Peyer's patch (tissue), 4 donors: ENCODE results near the gene MTF2. TPM values are rescaled to one million over a fixed set of nuclear protein-coding genes. Genes with fewer than 3 reads are reported as not detected.
"Not testable (repeated sequence)": the region's sequence is repeated elsewhere in the genome, so short reads cannot be mapped to it uniquely, and the experiment has no call there.

Source experiments
- DNase-seq, 3 donors: peaks; one replicate each; pipeline ENCODE4 v3.0.0-alpha.2; 2017 to 2019
- H3K27ac ChIP-seq, 4 donors: fragments of 200-600 bp; sonication (generic); one replicate each; pipeline ENCODE4 v1.5.1; 2016 to 2019
- H3K27me3 ChIP-seq, 2 donors: fragments of 200-600 bp; sonication (generic); one replicate each; pipeline ENCODE4 v1.5.1; 2019
- H3K36me3 ChIP-seq, 3 donors: fragments of 200-600 bp; sonication (generic); one replicate each; pipeline ENCODE4 v1.5.1; 2016 to 2019
- H3K4me1 ChIP-seq, 4 donors: fragments of 200-600 bp; sonication (generic); one replicate each; pipeline ENCODE4 v1.5.1; 2016 to 2019
- H3K4me3 ChIP-seq, 4 donors: fragments of 200-600 bp; sonication (generic); 1 replicate in 3 of 4; 2 replicates in 1 of 4; pipeline ENCODE4 v1.5.1; 2016 to 2019; ENCODE audit warnings: mild to moderate bottlenecking in 1 of 4
- H3K9me3 ChIP-seq, 4 donors: fragments of 200-600 bp; sonication (generic); one replicate each; pipeline ENCODE4 v1.5.1; 2016 to 2019; ENCODE audit warnings: mild to moderate bottlenecking in 1 of 4
- POLR2A ChIP-seq, 2 donors: fragments of 450-650 bp; IDR thresholded peaks; one replicate each; pipeline ENCODE4 v1.5.1; 2017; ENCODE audit warnings: antibody characterized with exemption in 2 of 2, mild to moderate bottlenecking in 2 of 2, moderate library complexity in 2 of 2
- total RNA-seq, 4 donors: library from RNA; depleted of rRNA; stranded (reverse); fragments of >200 nt; gene quantifications; one replicate each; pipeline ENCODE4 v1.1.0, GENCODE V29; 2016
- TF ChIP-seq, protein P1 (sequence below), 6 experiments: fragments of 450-650 bp in 4 of 6; fragments of 200-600 bp in 2 of 6; sonication (generic) in 1 of 6; IDR thresholded peaks; one replicate each; pipeline ENCODE4 v1.5.1; 2017 to 2019; ENCODE audit warnings: antibody characterized with exemption in 6 of 6, mild to moderate bottlenecking in 3 of 6, moderate library complexity in 1 of 6

The MTF2 gene
- total RNA-seq, 4 donors from 2014 or later: 22.3 to 29.8 (median 26.4) TPM

DNA sequence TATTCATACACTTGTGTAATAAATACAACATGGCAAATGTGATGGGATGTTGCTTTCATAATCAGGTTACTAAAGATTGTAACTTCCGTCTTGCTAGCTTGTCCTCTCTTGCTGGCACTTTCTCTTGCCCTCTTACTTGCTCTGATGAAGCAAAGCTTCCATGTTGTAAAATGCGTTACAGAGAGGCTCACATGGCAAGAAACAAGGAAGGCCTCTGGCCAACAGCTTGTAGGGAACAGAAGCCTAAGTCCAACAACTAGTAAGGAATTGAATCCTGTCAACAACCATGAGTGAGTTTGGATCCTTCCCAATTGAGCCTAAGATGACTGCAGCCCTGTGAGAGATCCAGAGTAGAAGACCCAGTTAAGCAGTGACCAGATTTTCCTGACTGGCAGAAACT, 85.7 kb downstream of the MTF2 start:
- H3K27me3 ChIP-seq: no peaks in the 10 kb centered on the region
- no peaks in the 10 kb centered on the region for H3K9me3 ChIP-seq
- H3K4me3 ChIP-seq: no peak overlapping the region
- H3K27ac ChIP-seq: no peak overlapping the region
- no peaks in the 10 kb centered on the region for H3K4me1 ChIP-seq
- no peaks in the 10 kb centered on the region for H3K36me3 ChIP-seq
- TF ChIP-seq POLR2A (IDR thresholded peaks at IDR 0.05): no peak
- TF ChIP-seq, protein P1, sequence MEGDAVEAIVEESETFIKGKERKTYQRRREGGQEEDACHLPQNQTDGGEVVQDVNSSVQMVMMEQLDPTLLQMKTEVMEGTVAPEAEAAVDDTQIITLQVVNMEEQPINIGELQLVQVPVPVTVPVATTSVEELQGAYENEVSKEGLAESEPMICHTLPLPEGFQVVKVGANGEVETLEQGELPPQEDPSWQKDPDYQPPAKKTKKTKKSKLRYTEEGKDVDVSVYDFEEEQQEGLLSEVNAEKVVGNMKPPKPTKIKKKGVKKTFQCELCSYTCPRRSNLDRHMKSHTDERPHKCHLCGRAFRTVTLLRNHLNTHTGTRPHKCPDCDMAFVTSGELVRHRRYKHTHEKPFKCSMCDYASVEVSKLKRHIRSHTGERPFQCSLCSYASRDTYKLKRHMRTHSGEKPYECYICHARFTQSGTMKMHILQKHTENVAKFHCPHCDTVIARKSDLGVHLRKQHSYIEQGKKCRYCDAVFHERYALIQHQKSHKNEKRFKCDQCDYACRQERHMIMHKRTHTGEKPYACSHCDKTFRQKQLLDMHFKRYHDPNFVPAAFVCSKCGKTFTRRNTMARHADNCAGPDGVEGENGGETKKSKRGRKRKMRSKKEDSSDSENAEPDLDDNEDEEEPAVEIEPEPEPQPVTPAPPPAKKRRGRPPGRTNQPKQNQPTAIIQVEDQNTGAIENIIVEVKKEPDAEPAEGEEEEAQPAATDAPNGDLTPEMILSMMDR (IDR thresholded peaks at IDR 0.05): no peak
- no peak for DNase-seq

DNA sequence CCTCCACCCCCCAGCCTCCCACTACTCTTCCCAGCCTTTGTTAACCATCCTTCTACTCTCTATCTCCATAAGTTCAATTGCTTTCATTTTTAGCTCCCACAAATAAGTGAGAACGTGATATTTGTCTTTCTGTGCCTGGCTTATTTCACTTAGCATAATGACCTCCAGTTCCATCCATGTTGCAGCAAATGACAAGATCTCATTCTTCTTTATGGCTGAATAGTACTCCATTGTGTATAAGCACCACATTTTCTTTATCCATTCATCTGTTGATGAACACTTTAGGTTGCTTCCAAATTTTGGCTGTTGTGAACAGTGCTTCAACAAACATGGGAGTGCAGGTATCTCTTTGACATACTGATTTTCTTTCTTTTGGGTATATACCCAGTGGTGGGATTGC, 86.8 kb downstream of the MTF2 start:
- DNase-seq, H3K27me3 ChIP-seq, H3K4me1 ChIP-seq, H3K4me3 ChIP-seq, H3K9me3 ChIP-seq, H3K36me3 ChIP-seq, H3K27ac ChIP-seq: not testable (repeated sequence)

DNA sequence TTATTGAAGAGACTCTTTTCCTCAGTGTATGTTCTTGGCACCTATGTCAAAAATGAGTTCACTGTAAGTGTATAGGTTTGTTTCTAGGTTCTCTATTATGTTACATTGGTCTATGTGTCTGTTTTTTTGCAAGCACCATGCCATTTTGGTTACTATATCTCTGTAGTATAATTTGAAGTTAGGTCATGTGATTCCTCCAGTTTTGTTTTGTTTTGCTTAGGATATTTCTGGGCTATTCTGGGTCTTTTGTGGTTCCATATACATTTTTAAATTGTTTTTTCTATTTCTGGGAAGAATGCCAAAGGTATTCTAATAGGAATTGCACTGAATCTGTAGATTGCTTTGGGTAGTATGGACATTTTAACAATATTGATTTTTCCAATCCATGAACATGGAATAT, 87.9 kb downstream of the MTF2 start:
- Histone ChIP-seq H3K9me3 (no peaks in the 10 kb centered on the region), H3K36me3 (no peaks in the 10 kb centered on the region), H3K4me3 (no peak overlapping the region), H3K27ac (no peak overlapping the region), H3K4me1 (no peaks in the 10 kb centered on the region), H3K27me3 (no peaks in the 10 kb centered on the region)
- no peak for DNase-seq
- TF ChIP-seq POLR2A (IDR thresholded peaks at IDR 0.05): no peak
- TF ChIP-seq, protein P1 (IDR thresholded peaks at IDR 0.05): no peak

DNA sequence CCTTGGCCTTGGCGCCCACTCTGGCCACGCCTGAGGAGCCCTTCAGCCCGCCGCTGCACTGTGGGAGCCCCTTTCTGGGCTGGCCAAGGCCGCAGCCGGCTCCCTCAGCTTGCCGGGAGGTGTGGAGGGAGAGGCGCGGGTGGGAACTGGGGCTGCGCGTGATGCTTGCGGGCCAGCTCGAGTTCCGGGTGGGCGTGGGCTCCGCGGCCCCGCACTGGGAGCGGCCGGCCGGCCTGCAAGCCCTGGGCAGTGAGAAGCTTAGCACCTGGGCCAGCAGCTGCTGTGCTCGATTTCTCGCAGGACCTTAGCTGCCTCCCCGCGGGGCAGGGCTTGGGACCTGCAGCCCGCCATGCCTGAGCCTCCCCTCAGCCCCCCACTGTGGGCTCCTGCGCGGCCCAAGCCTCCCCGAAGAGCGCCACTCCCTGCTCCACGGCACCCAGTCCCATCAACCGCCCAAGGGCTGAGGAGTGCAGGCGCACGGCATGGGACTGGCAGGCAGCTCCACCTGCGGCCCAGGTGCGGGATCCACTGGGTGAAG, 91.1 kb downstream of the MTF2 start:
- not testable (repeated sequence) for DNase-seq, H3K9me3 ChIP-seq, H3K4me3 ChIP-seq, H3K27me3 ChIP-seq, H3K27ac ChIP-seq, H3K36me3 ChIP-seq
- peaks cover 0 to 15% (median 0%) of the 10 kb centered on the region in 4 donors for H3K4me1 ChIP-seq

DNA sequence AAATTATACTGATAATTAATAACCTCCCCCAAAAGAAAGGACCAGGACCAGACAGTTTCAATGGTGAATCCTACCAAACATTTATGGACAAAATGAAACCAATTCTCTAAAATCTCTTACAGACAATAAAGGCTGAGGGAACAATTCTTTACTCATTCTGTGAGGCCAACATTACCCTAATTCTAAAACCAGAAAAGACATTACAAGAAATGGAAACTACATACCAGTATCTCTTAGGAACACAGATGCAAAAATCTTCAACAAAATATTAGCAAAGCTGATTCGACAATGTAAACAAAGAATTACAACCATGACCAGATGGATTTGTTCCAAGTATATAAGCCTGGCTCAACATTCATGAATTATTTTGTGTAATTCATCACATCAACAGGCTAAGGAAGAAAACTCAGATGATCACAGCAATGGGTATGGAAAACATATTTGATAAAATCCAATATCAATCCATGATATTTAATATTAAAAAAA, 92.5 kb downstream of the MTF2 start:
- Histone ChIP-seq H3K27ac (no peak overlapping the region), H3K36me3 (no peaks in the 10 kb centered on the region), H3K27me3 (no peaks in the 10 kb centered on the region), H3K4me3 (no peak overlapping the region), H3K4me1 (peaks cover 0 to 15% (median 0%) of the 10 kb centered on the region in 4 donors), H3K9me3 (no peaks in the 10 kb centered on the region)
- no peak for DNase-seq
- TF ChIP-seq, protein P1 (IDR thresholded peaks at IDR 0.05): no peak
- no peak for TF ChIP-seq POLR2A (IDR thresholded peaks at IDR 0.05)

DNA sequence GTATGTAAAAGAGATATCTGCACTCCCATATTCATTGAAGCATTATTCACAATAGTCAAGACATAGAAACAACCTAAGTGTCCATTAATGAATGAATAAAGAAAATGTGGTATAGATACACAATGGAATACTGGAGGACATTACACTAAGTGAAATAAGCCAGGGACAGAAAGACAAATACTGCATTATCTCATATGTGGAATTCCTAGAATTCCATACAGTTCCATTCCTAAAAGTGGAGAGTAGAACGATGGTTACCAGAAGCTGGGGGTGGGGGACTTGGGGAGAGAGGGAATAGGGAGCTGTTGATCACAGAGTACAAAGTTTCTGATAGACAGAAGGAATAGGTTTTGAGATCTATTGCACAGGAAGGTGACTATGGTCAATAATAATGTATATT, 93.7 kb downstream of the MTF2 start:
- H3K27ac ChIP-seq: no peak overlapping the region
- H3K4me3 ChIP-seq: no peak overlapping the region
- peaks cover 0 to 16% (median 0%) of the 10 kb centered on the region in 4 donors for H3K4me1 ChIP-seq
- H3K27me3 ChIP-seq: no peaks in the 10 kb centered on the region
- no peaks in the 10 kb centered on the region for H3K36me3 ChIP-seq
- H3K9me3 ChIP-seq: no peaks in the 10 kb centered on the region
- DNase-seq: no peak
- no peak for TF ChIP-seq POLR2A (IDR thresholded peaks at IDR 0.05)
- TF ChIP-seq, protein P1 (IDR thresholded peaks at IDR 0.05): no peak

DNA sequence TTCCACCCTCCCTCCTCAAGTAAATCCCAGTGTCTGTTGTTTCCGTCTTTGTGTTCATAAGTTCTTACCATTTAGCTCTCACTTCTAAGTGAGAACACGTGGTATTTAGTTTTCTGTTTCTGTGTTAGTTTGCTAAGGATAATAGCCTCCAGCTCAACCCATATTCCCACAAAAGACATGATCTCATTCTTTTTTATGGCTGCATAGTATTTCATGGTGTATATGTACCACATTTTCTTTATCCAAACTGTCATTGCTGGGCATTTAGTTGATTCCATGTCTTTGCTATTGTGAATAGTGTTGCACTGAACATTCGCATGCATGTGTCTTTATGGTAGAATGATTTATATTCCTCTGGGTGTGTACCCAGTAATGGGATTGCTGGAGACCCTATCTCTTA, 95.6 kb downstream of the MTF2 start:
- not testable (repeated sequence) for DNase-seq, H3K36me3 ChIP-seq, H3K4me3 ChIP-seq, H3K27ac ChIP-seq, H3K27me3 ChIP-seq, H3K9me3 ChIP-seq
- H3K4me1 ChIP-seq: peaks cover 0 to 25% (median 4%) of the 10 kb centered on the region in 4 donors
